CD14-positive monocyte (primary cell): ENCODE data around the gene CTNNA2. TPM values are rescaled to one million over a fixed set of nuclear protein-coding genes. Genes with fewer than 3 reads are reported as not detected.
A peak's percentile ranks its signal among the peaks of the same experiment; 100 is the strongest.

ENCODE experiments used
- DNase-seq, 3 donors: peaks; one replicate each; pipeline ENCODE4 v3.0.0-alpha.2; 2011 to 2022
- H2AFZ ChIP-seq: 2 replicates; pipeline ENCODE4 v1.6.0; 2012; ENCODE audit warnings: mild to moderate bottlenecking, low read depth, low read length, inconsistent platforms; ENCODE audit not compliant: insufficient read depth, poor library complexity, severe bottlenecking
- H3K27ac ChIP-seq, 2 donors: 1 replicate in 1 of 2; 2 replicates in 1 of 2; pipeline ENCODE4 v1.5.1; 2012 to 2013; ENCODE audit warnings: low read length in 2 of 2, control low read depth in 1 of 2, inconsistent platforms in 1 of 2, low read depth in 1 of 2, mild to moderate bottlenecking in 1 of 2
- H3K27me3 ChIP-seq, 2 donors: one replicate each; pipeline versions ENCODE4 v1.6.0 to v1.6.1; 2011 to 2013; ENCODE audit warnings: low read length in 2 of 2; ENCODE audit not compliant: control insufficient read depth in 2 of 2, insufficient read depth in 2 of 2
- H3K36me3 ChIP-seq, 2 donors: replicated peaks in 1 of 2; 1 replicate in 1 of 2; 2 replicates in 1 of 2; pipeline versions ENCODE4 v1.5.1 to v1.6.1; 2012 to 2013; ENCODE audit warnings: low read length in 2 of 2, control low read depth in 1 of 2, inconsistent platforms in 1 of 2, mild to moderate bottlenecking in 1 of 2; ENCODE audit not compliant: insufficient read depth in 2 of 2, control insufficient read depth in 1 of 2
- H3K4me1 ChIP-seq, 2 donors: 1 replicate in 1 of 2; 2 replicates in 1 of 2; pipeline versions ENCODE4 v1.5.1 to v1.6.1; 2012 to 2013; ENCODE audit warnings: low read length in 2 of 2, control low read depth in 1 of 2, inconsistent platforms in 1 of 2, mild to moderate bottlenecking in 1 of 2, moderate library complexity in 1 of 2; ENCODE audit not compliant: insufficient read depth in 2 of 2, control insufficient read depth in 1 of 2
- H3K4me2 ChIP-seq: replicated peaks from 2 replicates; pipeline ENCODE3; 2012; ENCODE audit warnings: low read length, moderate library complexity, mild to moderate bottlenecking; ENCODE audit not compliant: poor library complexity, severe bottlenecking; ENCODE audit errors: extremely low read depth
- H3K4me3 ChIP-seq, 3 experiments: fragments of 200-600 bp in 1 of 3; sonication (generic) in 1 of 3; replicated peaks in 1 of 3; 1 replicate in 2 of 3; 2 replicates in 1 of 3; pipeline ENCODE4 v1.5.1; 2011 to 2013; ENCODE audit warnings: low read length in 3 of 3, mild to moderate bottlenecking in 3 of 3, control low read depth in 2 of 3, low read depth in 2 of 3, inconsistent platforms in 1 of 3, moderate library complexity in 1 of 3
- H3K79me2 ChIP-seq: 2 replicates; pipeline ENCODE4 v1.6.0; 2012; ENCODE audit warnings: mild to moderate bottlenecking, control low read depth, inconsistent platforms, low read length, moderate library complexity; ENCODE audit not compliant: insufficient read depth
- H3K9ac ChIP-seq: 2 replicates; pipeline ENCODE4 v1.6.0; 2017; ENCODE audit warnings: low read length, mild to moderate bottlenecking; ENCODE audit not compliant: insufficient read depth, poor library complexity, severe bottlenecking
- H3K9me3 ChIP-seq, 2 donors: replicated peaks in 1 of 2; 1 replicate in 1 of 2; 2 replicates in 1 of 2; pipeline versions ENCODE4 v1.5.1 to v1.6.1; 2012 to 2013; ENCODE audit warnings: low read length in 2 of 2, control low read depth in 1 of 2; ENCODE audit not compliant: control insufficient read depth in 1 of 2, insufficient read depth in 1 of 2
- H4K20me1 ChIP-seq: 2 replicates; pipeline ENCODE4 v1.6.0; 2012; ENCODE audit warnings: mild to moderate bottlenecking, low read length, control low read depth, moderate library complexity; ENCODE audit not compliant: insufficient read depth
- H3K27ac Mint-ChIP-seq, 7 donors: one replicate each; pipeline ENCODE4 v1.8.0; 2020; ENCODE audit warnings: mild to moderate bottlenecking in 7 of 7, mixed read lengths in 7 of 7, moderate library complexity in 6 of 7, inconsistent platforms in 2 of 7
- H3K27me3 Mint-ChIP-seq, 3 donors: one replicate each; pipeline ENCODE4 v1.8.0; 2021 to 2022; ENCODE audit warnings: low read depth in 3 of 3, mild to moderate bottlenecking in 3 of 3, mixed read lengths in 3 of 3, moderate library complexity in 3 of 3, inconsistent platforms in 1 of 3
- H3K36me3 Mint-ChIP-seq, 2 donors: one replicate each; pipeline ENCODE4 v1.8.0; 2020; ENCODE audit warnings: mixed read lengths in 2 of 2, inconsistent platforms in 1 of 2, mild to moderate bottlenecking in 1 of 2
- H3K4me1 Mint-ChIP-seq: one replicate; pipeline ENCODE4 v1.8.0; 2020; ENCODE audit warnings: mild to moderate bottlenecking, mixed read lengths
- H3K4me3 Mint-ChIP-seq, 2 donors: one replicate each; pipeline ENCODE4 v1.8.0; 2020; ENCODE audit warnings: mild to moderate bottlenecking in 2 of 2, mixed read lengths in 2 of 2, moderate library complexity in 1 of 2
- H3K9me3 Mint-ChIP-seq, 7 donors: one replicate each; pipeline ENCODE4 v1.8.0; 2020 to 2022; ENCODE audit warnings: mixed read lengths in 7 of 7, mild to moderate bottlenecking in 6 of 7, moderate library complexity in 6 of 7, inconsistent platforms in 2 of 7
- WGBS: methylation state at CpG from one replicate; pipeline ENCODE4 v1.1.5; 2013; ENCODE audit warnings: missing lambda C conversion rate; ENCODE audit not compliant: insufficient coverage; 5-methylcytosine and 5-hydroxymethylcytosine counted together
- intact Hi-C, 2 donors: fragments of 100-400 bp; cut with micrococcal nuclease; formaldehyde crosslinking; loops; one replicate each; pipeline versions ENCODE4 v1.15.0 to v1.15.1; 2023
- polyA plus RNA-seq, 3 donors: library from polyadenylated mRNA; depleted of rRNA in 1 of 3; unstranded in 2 of 3; stranded (reverse) in 1 of 3; fragments of 300-500 nt in 2 of 3; fragments of >200 nt in 1 of 3; fragmentation: Illumina TruSeq in 2 of 3; gene quantifications; 1 replicate in 2 of 3; 2 replicates in 1 of 3; pipeline ENCODE4 v1.2.3, GENCODE V29; 2012 to 2021
- TF ChIP-seq, protein P1 (sequence below): fragments of 200-600 bp; IDR thresholded peaks from one replicate; pipeline ENCODE4 v1.8.0; 2022; ENCODE audit warnings: antibody characterized with exemption, mild to moderate bottlenecking

Gene CTNNA2
- polyA plus RNA-seq, 3 donors, result not detected

DNA sequence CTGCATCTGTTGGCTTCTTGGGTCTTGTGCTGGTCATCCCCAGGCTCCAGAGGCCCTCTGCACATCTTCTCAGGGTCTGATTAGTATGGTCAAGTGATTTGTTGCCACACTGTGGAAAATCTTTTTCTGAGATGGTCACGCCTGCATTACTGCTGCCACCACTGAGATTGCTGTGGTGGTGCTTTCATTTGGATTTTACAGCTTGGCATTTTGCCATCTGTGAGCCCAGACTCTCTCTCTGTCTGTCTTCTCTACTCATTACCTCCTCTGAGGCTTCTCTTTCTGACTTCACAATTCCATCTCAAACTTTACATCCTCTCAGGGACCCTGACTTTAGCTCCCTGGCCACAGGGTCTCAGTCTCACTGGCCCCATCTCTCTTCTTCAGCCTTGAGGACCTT, 637.1 kb downstream of the CTNNA2 start:
- Histone ChIP-seq H4K20me1 (no peaks in the 10 kb centered on the region), H3K79me2 (no peaks in the 10 kb centered on the region), H3K27ac (no peak overlapping the region), H3K9me3 (no peaks in the 10 kb centered on the region), H3K27me3 (no peaks in the 10 kb centered on the region), H3K4me3 (no peak overlapping the region), H3K4me2 (no peak overlapping the region), H2AFZ (no peak overlapping the region), H3K9ac (no peak overlapping the region), H3K36me3 (no peaks in the 10 kb centered on the region), H3K4me1 (no peaks in the 10 kb centered on the region)
- TF ChIP-seq, protein P1, sequence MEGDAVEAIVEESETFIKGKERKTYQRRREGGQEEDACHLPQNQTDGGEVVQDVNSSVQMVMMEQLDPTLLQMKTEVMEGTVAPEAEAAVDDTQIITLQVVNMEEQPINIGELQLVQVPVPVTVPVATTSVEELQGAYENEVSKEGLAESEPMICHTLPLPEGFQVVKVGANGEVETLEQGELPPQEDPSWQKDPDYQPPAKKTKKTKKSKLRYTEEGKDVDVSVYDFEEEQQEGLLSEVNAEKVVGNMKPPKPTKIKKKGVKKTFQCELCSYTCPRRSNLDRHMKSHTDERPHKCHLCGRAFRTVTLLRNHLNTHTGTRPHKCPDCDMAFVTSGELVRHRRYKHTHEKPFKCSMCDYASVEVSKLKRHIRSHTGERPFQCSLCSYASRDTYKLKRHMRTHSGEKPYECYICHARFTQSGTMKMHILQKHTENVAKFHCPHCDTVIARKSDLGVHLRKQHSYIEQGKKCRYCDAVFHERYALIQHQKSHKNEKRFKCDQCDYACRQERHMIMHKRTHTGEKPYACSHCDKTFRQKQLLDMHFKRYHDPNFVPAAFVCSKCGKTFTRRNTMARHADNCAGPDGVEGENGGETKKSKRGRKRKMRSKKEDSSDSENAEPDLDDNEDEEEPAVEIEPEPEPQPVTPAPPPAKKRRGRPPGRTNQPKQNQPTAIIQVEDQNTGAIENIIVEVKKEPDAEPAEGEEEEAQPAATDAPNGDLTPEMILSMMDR, result no peak
- peak overlapping the region in 1 of 7 donors; percentile 7 for H3K27ac Mint-ChIP-seq
- peaks cover 0 to 11% (median 2%) of the 10 kb centered on the region in 7 donors for H3K9me3 Mint-ChIP-seq
- no peak for DNase-seq
- no peaks in the 10 kb centered on the region for H3K27me3 Mint-ChIP-seq
- intact Hi-C loops, result no loop called here
- H3K36me3 Mint-ChIP-seq, result no peaks in the 10 kb centered on the region
- 100% methylated on average over 1 of the region's 1 CpG for WGBS
- no peaks in the 10 kb centered on the region for H3K4me1 Mint-ChIP-seq
- H3K4me3 Mint-ChIP-seq, result no peak overlapping the region

GRCh38 chr2:80151248-80151647, 638.4 kb downstream of the CTNNA2 start:
- Histone ChIP-seq H3K36me3 (no peaks in the 10 kb centered on the region), H2AFZ (no peak overlapping the region), H3K4me3 (no peak overlapping the region), H3K27ac (no peak overlapping the region), H3K4me1 (no peaks in the 10 kb centered on the region), H4K20me1 (no peaks in the 10 kb centered on the region), H3K27me3 (no peaks in the 10 kb centered on the region), H3K79me2 (no peaks in the 10 kb centered on the region), H3K9me3 (no peaks in the 10 kb centered on the region), H3K9ac (no peak overlapping the region), H3K4me2 (no peak overlapping the region)
- H3K27me3 Mint-ChIP-seq, result no peaks in the 10 kb centered on the region
- intact Hi-C loops, result no loop called here
- no peak for DNase-seq
- H3K4me3 Mint-ChIP-seq, result no peak overlapping the region
- no peak overlapping the region for H3K27ac Mint-ChIP-seq
- TF ChIP-seq, protein P1, result no peak
- H3K36me3 Mint-ChIP-seq, result no peaks in the 10 kb centered on the region
- H3K4me1 Mint-ChIP-seq, result no peaks in the 10 kb centered on the region
- H3K9me3 Mint-ChIP-seq, result peaks cover 0 to 11% (median 2%) of the 10 kb centered on the region in 7 donors
